KOPT-K1 (cell line): ENCODE measurements around the gene GSN.

Source experiments
- H3K27ac ChIP-seq: fragments of 200-600 bp; sonication (generic); 2 replicates; pipeline ENCODE4 v1.5.1; 2016; ENCODE audit warnings: antibody characterized with exemption, mild to moderate bottlenecking, low read depth, low read length; ENCODE audit not compliant: poor library complexity, severe bottlenecking
- H3K36me3 ChIP-seq: fragments of 200-600 bp; sonication (generic); 2 replicates; pipeline ENCODE4 v1.5.1; 2017; ENCODE audit warnings: antibody characterized with exemption, mild to moderate bottlenecking, low read length, moderate library complexity; ENCODE audit not compliant: insufficient read depth
- H3K9me3 ChIP-seq: fragments of 200-600 bp; sonication (generic); 2 replicates; pipeline ENCODE4 v1.5.1; 2017; ENCODE audit warnings: antibody characterized with exemption, low read length, mild to moderate bottlenecking; ENCODE audit not compliant: insufficient read depth, poor library complexity, severe bottlenecking

Gene GSN

DNA sequence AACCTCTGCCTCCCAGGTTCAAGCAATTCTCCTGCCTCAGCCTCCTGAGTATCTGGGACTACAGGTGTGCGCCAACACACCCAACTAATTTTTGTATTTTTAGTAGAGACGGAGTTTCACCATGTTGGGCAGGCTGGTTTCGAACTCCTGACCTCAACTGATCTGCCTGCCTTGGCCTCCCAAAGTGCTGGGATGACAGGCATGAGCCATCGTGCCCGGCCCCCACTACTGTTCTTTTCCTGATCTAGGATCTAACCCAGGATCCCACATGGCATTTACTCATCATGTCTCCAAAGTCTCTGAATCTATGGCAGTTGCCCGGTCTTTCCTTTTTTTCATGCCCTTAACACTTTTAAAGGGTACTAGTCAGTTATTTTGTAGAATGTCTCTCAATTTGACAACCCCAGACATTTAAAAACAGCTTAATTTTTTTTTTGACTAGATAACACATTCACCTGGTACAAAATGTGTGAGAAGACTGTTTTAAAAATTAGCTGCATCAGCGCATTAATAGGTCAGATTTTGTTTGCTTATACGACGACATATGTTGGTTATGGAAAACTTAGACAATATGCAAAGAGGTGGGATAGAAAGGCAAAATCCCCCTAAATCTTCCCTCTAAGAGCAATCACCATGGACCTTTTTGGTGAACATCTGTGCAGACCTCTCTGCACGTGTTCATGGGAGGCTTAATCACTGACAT is 55.6 kb downstream of the GSN start:
- H3K9me3 ChIP-seq: no peaks in the 10 kb centered on the region
- H3K27ac ChIP-seq: no peak overlapping the region
- no peaks in the 10 kb centered on the region for H3K36me3 ChIP-seq

DNA sequence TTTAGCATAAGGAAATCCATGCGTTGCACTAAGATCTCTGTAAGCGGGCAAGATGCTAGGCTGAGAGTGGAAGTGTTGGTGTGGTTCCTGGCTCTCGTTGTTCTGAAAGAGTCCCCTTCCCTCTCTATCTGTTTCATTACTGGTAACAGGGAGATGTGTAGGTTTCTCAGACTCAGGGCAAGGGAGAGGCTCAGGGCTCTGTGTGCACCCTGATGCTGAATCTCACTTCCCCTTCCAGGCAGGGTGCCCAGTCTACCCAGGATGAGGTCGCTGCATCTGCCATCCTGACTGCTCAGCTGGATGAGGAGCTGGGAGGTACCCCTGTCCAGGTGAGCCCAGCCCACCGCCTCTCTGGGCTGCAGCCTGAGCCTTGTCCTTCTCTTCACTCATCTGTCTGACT is 56.4 kb downstream of the GSN start:
- H3K27ac ChIP-seq: no peak overlapping the region
- H3K36me3 ChIP-seq: no peaks in the 10 kb centered on the region
- no peaks in the 10 kb centered on the region for H3K9me3 ChIP-seq

DNA sequence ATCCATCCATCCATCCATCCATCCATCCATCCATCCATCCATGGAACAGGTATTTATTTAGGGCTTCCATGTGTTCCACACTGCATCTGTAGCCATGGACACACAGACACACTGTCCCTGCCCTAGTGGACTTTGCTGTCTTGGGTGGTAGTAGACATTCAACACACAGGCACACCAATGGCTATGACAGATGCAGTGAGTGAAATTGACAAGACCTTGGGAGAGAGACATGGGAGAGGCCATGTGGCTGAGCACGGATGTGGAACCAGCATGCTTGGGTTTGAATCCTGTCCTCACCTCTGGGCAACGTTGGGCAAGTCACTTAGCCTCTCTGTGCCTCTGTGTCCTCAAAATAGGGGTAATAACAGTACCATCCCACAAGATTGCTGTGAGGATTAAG is 56.8 kb downstream of the GSN start:
- Histone ChIP-seq H3K36me3 (no peaks in the 10 kb centered on the region), H3K27ac (no peak overlapping the region), H3K9me3 (no peaks in the 10 kb centered on the region)

DNA sequence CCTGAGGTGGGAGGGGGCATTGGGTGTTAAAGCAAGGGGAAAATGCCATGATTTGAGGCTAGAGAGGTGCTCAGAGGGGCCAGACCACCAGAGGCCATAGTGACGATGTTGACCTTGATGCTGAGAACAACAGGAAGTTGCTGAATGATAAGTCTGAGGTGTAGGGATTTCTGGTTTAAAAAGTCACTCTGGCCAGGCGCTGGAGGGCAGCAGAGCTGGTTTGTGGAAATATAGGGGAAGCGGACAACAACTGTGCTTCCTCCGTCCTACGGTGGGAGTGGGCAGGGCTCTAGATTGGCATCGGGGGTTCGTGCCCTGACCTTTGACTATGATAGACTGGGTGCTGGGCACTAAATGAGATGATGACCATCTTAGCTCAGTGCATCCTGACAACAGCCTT is 57.4 kb downstream of the GSN start:
- Histone ChIP-seq H3K27ac (no peak overlapping the region), H3K36me3 (no peaks in the 10 kb centered on the region), H3K9me3 (no peaks in the 10 kb centered on the region)

DNA sequence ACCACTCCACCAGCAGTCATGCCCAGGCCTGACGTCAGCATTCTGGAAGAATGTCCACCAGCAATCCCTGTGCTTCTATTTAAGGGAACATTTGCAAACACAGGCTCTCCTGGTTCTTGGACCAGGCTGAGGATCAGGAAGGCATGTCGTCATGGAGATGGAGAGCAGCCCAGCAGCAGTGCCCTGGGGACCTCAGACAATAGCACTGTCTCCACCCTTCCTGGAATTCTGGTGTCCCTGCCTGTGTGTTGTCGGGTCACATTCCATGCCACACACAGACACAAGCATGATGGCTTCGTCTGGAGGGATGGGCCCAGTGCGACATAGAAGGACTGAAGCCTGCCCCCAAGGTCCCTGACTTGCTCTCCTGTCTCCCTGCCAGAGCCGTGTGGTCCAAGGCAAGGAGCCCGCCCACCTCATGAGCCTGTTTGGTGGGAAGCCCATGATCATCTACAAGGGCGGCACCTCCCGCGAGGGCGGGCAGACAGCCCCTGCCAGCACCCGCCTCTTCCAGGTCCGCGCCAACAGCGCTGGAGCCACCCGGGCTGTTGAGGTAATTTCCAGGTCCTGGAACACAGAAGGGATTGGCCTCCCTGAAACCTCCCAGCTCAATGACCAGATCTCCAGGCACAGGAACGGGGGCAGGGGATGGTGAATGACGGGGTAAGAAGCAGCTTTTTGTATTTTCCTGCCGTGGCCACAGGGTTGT is 58.3 kb downstream of the GSN start:
- Histone ChIP-seq H3K36me3 (no peaks in the 10 kb centered on the region), H3K9me3 (no peaks in the 10 kb centered on the region), H3K27ac (no peak overlapping the region)

DNA sequence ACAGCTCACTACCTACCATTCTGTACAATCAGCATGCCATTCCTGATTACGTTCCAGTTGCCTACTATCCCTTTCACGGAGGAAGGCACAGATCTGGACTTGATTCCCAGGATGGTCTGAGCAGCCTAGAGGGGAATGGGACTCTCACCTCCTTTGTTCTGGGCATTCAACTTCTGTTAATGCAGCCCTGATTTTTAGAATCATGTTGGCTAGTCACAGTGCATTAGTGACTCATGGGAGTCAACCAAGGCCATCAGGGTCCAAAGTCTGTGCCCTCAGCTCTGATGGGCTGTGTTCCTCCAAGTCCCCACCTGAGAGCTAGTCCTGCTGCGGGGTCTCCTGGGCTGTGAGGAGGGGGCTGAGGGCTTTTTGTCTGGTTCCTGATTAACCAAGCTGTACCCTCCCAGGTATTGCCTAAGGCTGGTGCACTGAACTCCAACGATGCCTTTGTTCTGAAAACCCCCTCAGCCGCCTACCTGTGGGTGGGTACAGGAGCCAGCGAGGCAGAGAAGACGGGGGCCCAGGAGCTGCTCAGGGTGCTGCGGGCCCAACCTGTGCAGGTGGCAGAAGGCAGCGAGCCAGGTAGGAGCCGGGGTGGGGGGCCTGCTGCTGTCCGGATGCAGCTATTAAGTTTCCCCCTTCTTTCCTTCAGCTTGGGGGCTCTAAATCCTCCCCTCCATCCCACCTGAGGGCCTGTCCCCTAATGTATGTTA is 59.1 kb downstream of the GSN start:
- H3K9me3 ChIP-seq: no peaks in the 10 kb centered on the region
- H3K27ac ChIP-seq: no peak overlapping the region
- no peaks in the 10 kb centered on the region for H3K36me3 ChIP-seq

DNA sequence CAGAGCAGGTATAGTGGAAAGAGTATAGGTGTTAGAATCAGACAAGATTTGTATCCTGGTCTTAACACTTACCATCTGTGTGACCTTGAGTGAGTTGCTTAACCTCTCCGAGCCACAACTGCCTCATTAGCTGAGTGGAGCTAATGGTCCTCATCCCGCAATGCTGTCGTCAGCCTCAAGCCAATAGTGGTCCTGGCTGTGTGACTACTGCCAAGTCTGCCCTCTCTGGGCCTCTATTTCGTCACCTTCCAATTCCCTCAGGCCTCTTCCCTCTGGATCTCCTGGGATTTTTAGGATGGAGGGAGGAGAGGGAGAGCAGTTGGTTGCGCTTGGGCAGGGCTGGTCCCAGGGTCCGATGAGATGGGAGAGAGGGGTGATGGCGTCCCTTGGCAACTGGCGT is 60.5 kb downstream of the GSN start:
- Histone ChIP-seq H3K9me3 (no peaks in the 10 kb centered on the region), H3K27ac (no peak overlapping the region), H3K36me3 (no peaks in the 10 kb centered on the region)

DNA sequence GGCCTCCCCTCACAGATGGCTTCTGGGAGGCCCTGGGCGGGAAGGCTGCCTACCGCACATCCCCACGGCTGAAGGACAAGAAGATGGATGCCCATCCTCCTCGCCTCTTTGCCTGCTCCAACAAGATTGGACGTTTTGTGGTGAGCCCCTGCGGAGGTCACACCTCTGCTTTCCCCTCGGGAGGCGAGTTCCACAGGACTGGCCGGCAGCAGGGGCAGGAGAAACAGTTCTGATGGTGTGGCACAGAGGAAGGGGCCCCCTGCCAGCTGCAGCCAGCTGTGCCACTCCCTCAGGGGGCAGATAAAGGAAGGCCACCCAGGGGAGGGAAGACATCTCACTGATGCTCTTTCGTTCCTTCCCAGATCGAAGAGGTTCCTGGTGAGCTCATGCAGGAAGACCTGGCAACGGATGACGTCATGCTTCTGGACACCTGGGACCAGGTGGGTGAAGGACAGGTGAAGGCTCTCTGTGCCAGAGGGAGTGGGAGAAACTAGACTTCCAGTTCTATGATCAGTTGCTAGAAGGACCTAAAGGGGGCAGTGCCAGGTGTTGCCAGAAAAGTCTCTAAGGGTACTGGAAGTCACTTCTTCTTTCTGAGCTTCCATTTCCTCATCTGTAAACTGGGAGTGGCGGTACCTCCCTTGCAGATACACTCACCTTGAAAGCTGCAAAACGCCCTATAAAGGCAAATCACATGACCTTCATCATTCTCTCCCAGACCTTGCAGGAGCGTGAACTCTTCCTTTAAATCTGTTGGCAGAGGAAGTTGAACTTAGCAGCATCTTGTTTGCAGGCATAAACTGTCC is 61.1 kb downstream of the GSN start:
- H3K9me3 ChIP-seq: no peaks in the 10 kb centered on the region
- H3K27ac ChIP-seq: no peak overlapping the region
- no peaks in the 10 kb centered on the region for H3K36me3 ChIP-seq

DNA sequence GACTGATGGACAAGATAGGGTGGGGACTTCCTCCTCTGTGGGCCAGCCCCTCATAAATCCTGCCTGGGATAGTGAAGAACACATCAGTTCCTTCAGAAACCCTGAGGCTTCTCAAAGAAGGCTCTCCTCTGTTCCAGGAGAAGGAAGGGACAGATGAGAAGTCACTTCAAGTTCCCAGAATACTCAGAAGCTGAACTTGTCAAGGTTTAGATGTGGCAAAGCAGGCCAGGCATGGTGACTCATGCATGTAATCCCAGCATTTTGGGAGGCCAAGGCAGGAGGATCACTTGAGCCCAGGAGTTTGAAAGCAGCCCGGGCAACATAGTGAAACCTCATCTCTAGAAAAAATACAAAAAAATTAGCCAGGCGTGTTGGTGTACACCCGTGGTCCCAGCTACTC is 63.6 kb downstream of the GSN start:
- Histone ChIP-seq H3K27ac (no peak overlapping the region), H3K36me3 (no peaks in the 10 kb centered on the region), H3K9me3 (no peaks in the 10 kb centered on the region)

DNA sequence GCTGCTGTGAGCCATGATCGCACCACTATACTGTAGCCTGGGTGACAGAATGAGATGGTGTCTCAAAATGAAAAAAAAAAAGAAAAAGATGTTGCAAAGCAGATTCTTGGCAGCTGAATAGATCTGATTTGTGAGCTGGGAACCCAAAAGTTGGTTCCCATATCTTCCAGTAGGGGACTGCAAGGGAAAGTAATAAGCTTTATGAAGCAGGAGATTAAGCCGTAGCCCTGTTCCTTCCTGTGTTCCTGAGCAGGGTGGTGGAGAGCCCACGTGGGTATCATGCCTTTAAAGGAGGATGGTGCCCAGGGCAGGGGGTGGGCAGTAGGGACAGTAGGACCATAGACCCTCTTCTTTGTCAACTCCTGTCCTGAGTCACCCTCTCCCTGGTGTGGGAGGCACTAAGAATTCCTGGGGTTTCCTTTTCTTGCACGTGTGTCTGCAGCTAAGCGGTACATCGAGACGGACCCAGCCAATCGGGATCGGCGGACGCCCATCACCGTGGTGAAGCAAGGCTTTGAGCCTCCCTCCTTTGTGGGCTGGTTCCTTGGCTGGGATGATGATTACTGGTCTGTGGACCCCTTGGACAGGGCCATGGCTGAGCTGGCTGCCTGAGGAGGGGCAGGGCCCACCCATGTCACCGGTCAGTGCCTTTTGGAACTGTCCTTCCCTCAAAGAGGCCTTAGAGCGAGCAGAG is 64.2 kb downstream of the GSN start:
- Histone ChIP-seq H3K9me3 (no peaks in the 10 kb centered on the region), H3K36me3 (no peaks in the 10 kb centered on the region), H3K27ac (no peak overlapping the region)

DNA sequence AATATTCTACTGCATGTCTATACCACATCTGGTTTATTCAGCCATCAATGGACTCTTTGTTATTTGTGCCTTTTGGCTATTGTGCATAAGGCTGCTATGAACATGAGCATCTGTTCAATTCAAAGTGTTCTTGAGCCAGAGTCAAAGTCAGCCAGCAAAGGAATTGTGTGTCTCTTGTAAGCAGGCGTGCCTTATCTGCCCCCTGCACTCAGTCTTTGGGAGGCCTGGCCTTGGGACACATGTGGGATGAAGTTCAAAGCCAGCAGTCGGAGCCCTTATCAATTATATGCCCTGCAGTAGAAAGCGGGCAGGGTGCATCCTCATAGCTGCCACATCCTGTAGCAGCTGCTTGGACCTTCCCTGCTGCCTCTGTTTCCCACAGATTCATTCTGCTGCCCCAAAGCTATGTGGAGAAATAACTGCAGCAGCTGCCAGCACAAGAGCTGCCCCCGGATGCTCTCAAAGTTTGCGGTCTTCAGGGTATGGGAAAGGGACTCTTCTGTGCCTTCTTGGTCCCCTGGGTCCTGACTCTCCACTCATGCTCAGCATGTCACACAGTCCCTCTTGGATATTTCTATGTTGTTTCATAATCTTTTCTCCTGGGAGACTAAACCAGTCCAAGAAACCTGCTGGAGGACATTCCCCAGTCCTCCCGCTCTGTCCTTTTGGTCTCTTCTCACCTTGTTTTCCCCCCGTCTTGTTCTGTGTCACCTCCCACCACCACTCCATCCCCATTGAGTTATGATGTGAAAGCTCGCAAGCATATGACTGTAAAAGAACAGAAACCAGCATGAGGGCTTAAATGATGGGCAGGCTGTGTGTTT is 66.2 kb downstream of the GSN start:
- Histone ChIP-seq H3K27ac (no peak overlapping the region), H3K36me3 (no peaks in the 10 kb centered on the region), H3K9me3 (no peaks in the 10 kb centered on the region)

DNA sequence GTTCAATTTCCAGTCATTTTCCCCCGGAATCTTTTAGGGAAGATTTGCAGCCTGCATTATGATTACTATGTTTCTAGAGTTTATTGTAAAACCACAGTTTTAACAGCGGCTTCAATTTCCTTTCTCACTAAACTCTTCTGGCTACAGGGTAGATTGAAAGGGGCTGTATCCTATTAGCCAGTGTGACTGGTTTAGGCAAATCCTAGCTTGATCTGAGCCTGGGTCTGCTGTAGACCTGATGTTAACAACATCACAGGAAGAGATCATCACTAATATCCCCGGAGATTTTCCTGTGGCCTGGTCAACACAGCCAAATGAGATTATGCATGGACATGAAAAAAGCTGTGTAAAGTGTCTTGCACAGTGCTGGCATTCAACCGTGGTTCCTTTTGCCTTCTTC is 68.7 kb downstream of the GSN start:
- Histone ChIP-seq H3K9me3 (no peaks in the 10 kb centered on the region), H3K27ac (no peak overlapping the region), H3K36me3 (no peaks in the 10 kb centered on the region)

DNA sequence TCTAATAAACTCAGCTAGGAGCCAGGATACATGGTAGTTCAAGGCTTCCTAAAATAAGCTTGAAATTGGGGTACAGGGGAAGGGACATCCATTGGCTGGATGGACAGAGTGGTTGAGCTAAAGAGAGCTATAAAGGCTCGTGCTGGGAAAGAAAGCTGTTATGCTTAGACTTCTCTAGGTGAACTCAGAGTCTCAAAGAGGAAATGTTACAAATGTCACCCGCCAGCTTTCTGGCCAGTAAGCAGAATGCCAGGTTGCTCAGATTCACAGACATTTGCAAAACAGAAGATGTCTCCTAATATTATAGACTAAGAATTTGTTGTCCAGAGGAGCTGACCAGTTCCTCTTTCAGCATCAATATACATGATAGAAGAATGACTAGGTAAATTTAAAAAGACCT is 71.5 kb downstream of the GSN start:
- no peak overlapping the region for H3K27ac ChIP-seq
- H3K36me3 ChIP-seq: peaks cover 6% of the 10 kb centered on the region; the same call in 1 of the 2 replicates
- no peaks in the 10 kb centered on the region for H3K9me3 ChIP-seq
